ENCODE measurements around the gene ZNF487.

DNA sequence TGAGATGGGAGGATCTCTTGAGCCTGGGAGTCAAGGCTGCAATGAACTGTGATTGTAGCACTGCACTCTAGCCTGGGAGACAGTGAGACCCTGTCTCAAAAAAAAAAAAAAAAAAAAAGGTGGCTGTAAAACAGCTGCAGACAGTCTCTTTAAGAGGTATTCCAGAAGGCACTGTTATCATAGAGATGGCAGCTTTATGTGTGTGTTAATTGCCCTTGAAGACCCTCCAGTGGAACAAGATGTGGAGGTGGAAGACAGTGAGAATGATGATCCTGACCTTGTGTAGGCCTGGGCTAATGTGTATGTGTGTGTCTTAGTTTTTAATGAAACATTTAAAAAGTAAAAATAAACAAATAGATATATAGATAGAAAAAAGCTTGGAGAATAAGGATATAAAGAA is 66.0 kb downstream of the ZNF487 start:
- no peak for TF ChIP-seq FOSL2 (IDR thresholded peaks at IDR 0.05)
- no peak for TF ChIP-seq FOSL2 (CRISPR knock-in tag; IDR thresholded peaks at IDR 0.05)
- TF ChIP-seq, protein P1, sequence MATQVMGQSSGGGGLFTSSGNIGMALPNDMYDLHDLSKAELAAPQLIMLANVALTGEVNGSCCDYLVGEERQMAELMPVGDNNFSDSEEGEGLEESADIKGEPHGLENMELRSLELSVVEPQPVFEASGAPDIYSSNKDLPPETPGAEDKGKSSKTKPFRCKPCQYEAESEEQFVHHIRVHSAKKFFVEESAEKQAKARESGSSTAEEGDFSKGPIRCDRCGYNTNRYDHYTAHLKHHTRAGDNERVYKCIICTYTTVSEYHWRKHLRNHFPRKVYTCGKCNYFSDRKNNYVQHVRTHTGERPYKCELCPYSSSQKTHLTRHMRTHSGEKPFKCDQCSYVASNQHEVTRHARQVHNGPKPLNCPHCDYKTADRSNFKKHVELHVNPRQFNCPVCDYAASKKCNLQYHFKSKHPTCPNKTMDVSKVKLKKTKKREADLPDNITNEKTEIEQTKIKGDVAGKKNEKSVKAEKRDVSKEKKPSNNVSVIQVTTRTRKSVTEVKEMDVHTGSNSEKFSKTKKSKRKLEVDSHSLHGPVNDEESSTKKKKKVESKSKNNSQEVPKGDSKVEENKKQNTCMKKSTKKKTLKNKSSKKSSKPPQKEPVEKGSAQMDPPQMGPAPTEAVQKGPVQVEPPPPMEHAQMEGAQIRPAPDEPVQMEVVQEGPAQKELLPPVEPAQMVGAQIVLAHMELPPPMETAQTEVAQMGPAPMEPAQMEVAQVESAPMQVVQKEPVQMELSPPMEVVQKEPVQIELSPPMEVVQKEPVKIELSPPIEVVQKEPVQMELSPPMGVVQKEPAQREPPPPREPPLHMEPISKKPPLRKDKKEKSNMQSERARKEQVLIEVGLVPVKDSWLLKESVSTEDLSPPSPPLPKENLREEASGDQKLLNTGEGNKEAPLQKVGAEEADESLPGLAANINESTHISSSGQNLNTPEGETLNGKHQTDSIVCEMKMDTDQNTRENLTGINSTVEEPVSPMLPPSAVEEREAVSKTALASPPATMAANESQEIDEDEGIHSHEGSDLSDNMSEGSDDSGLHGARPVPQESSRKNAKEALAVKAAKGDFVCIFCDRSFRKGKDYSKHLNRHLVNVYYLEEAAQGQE (IDR thresholded peaks at IDR 0.05): no peak
- TF ChIP-seq POLR2A (IDR thresholded peaks at IDR 0.05; ENCODE audit: low read length): no peak
- TF ChIP-seq, protein P2, sequence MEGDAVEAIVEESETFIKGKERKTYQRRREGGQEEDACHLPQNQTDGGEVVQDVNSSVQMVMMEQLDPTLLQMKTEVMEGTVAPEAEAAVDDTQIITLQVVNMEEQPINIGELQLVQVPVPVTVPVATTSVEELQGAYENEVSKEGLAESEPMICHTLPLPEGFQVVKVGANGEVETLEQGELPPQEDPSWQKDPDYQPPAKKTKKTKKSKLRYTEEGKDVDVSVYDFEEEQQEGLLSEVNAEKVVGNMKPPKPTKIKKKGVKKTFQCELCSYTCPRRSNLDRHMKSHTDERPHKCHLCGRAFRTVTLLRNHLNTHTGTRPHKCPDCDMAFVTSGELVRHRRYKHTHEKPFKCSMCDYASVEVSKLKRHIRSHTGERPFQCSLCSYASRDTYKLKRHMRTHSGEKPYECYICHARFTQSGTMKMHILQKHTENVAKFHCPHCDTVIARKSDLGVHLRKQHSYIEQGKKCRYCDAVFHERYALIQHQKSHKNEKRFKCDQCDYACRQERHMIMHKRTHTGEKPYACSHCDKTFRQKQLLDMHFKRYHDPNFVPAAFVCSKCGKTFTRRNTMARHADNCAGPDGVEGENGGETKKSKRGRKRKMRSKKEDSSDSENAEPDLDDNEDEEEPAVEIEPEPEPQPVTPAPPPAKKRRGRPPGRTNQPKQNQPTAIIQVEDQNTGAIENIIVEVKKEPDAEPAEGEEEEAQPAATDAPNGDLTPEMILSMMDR (IDR thresholded peaks at IDR 0.05): no peak
- TF ChIP-seq HDAC2 (IDR thresholded peaks at IDR 0.05): no peak
- no peak for TF ChIP-seq RFX5 (IDR thresholded peaks at IDR 0.05)

Measured in A549 (cell line).